A549 (cell line): ENCODE results near the gene EIF6. TPM values are rescaled to one million over a fixed set of nuclear protein-coding genes. Genes with fewer than 3 reads are reported as not detected.
"Not testable (repeated sequence)": the region's sequence is repeated elsewhere in the genome, so short reads cannot be mapped to it uniquely, and the experiment has no call there.

Source experiments
- ATAC-seq, 2 experiments: fragments of 200-7000 bp in 1 of 2; fragments of >200 bp in 1 of 2; cut with Nextera tagmentation in 1 of 2; cut with Tn5 transposase in 1 of 2; 3 replicates each; pipeline versions ENCODE4 v1.8.0 to v1.9.1; 2018 to 2020; ENCODE audit warnings: mild to moderate bottlenecking in 1 of 2, moderate library complexity in 1 of 2
- CTCF ChIA-PET: fragments of 300-600 bp; sonication (Branson Sonifier 250); formaldehyde crosslinking; extraction: SDS; loops from one replicate; lab custom pipeline; 2021; ENCODE audit warnings: antibody characterized with exemption, inconsistent platforms; lab: Yijun Ruan, JAX
- POLR2A ChIA-PET: fragments of 350-600 bp; formaldehyde crosslinking; extraction: SDS; loops from one replicate; lab custom pipeline; 2021; ENCODE audit warnings: antibody characterized with exemption, inconsistent platforms; lab: Yijun Ruan, JAX
- DNase-seq, 2 experiments: peaks; one replicate each; pipeline versions ENCODE4 v3.0.0 to v3.0.0-alpha.2; 2011 to 2016; ENCODE audit warnings: low read depth in 1 of 2, low spot score in 1 of 2
- FAIRE-seq: peaks from 2 replicates; lab custom pipeline; 2011; peaks lifted over from hg19 to GRCh38; lab: Jason Lieb, UNC
- H3K27ac ChIP-seq, 2 experiments: fragments of >200 bp; sonication (Bioruptor Twin); formaldehyde crosslinking; 3 replicates each; pipeline ENCODE4 v1.5.1; 2016 to 2017
- H3K4me1 ChIP-seq: fragments of >200 bp; sonication (Bioruptor Twin); formaldehyde crosslinking; 3 replicates; pipeline ENCODE4 v1.6.1; 2016
- H3K4me2 ChIP-seq: fragments of >200 bp; sonication (Bioruptor Twin); formaldehyde crosslinking; 3 replicates; pipeline ENCODE4 v1.6.1; 2016
- H3K4me3 ChIP-seq: fragments of >200 bp; sonication (Bioruptor Twin); formaldehyde crosslinking; 3 replicates; pipeline ENCODE4 v1.5.1; 2016
- H3K9me3 ChIP-seq: fragments of >200 bp; sonication (Bioruptor Twin); formaldehyde crosslinking; 3 replicates; pipeline ENCODE4 v1.6.1; 2016
- ATOH8 ChIP-seq: fragments of 250-450 bp; sonication (Bioruptor Pico); IDR thresholded peaks from 2 replicates; pipeline ENCODE4 v1.5.0; 2020; ENCODE audit warnings: low read depth, mild to moderate bottlenecking, moderate library complexity
- CEBPB ChIP-seq, 2 experiments: fragments of >200 bp in 1 of 2; sonication (Bioruptor Twin) in 1 of 2; formaldehyde crosslinking in 1 of 2; IDR thresholded peaks; 2 replicates each; pipeline ENCODE4 v1.6.1; 2012 to 2016
- EHF ChIP-seq: fragments of 250-450 bp; sonication (Bioruptor Pico); IDR thresholded peaks from 2 replicates; pipeline ENCODE4 v1.5.0; 2020; ENCODE audit warnings: mild to moderate bottlenecking
- EP300 ChIP-seq, 2 experiments: fragments of >200 bp; sonication (Bioruptor Twin); formaldehyde crosslinking; IDR thresholded peaks; 2 replicates in 1 of 2; 3 replicates in 1 of 2; pipeline ENCODE4 v1.6.1; 2016 to 2017
- FOSB ChIP-seq: fragments of 250-450 bp; sonication (Bioruptor Pico); IDR thresholded peaks from 2 replicates; pipeline ENCODE4 v1.5.0; 2020; ENCODE audit warnings: mild to moderate bottlenecking, moderate library complexity
- FOSL2 ChIP-seq, 2 experiments: fragments of 450-650 bp in 1 of 2; fragments of >200 bp in 1 of 2; sonication (Bioruptor Twin) in 1 of 2; formaldehyde crosslinking; IDR thresholded peaks; 2 replicates each; pipeline versions ENCODE4 v1.5.0 to v1.6.1; 2016 to 2020; ENCODE audit warnings: mild to moderate bottlenecking in 1 of 2, moderate library complexity in 1 of 2
- FOXS1 ChIP-seq: fragments of 250-450 bp; sonication (Bioruptor Pico); IDR thresholded peaks from 2 replicates; pipeline ENCODE4 v1.5.0; 2020; ENCODE audit warnings: mild to moderate bottlenecking, moderate library complexity
- GATA3 ChIP-seq: IDR thresholded peaks from 2 replicates; pipeline ENCODE4 v1.6.1; 2012; ENCODE audit warnings: borderline replicate concordance
- HEYL ChIP-seq: fragments of 250-450 bp; sonication (Bioruptor Pico); IDR thresholded peaks from 2 replicates; pipeline ENCODE4 v1.8.0; 2021; ENCODE audit warnings: mild to moderate bottlenecking, moderate library complexity
- HMGXB4 ChIP-seq: fragments of 250-450 bp; sonication (Bioruptor Pico); IDR thresholded peaks from 2 replicates; pipeline ENCODE4 v1.5.0; 2021; ENCODE audit warnings: mild to moderate bottlenecking, moderate library complexity, borderline replicate concordance
- HOXA7 ChIP-seq: fragments of 250-450 bp; sonication (Bioruptor Pico); IDR thresholded peaks from 2 replicates; pipeline ENCODE4 v1.5.0; 2020; ENCODE audit warnings: mild to moderate bottlenecking, moderate library complexity
- HOXB13 ChIP-seq: fragments of 250-450 bp; sonication (Bioruptor Pico); IDR thresholded peaks from 2 replicates; pipeline ENCODE4 v1.5.0; 2020; ENCODE audit warnings: low read depth, mild to moderate bottlenecking, moderate library complexity
- HOXB5 ChIP-seq: fragments of 250-450 bp; sonication (Bioruptor Pico); IDR thresholded peaks from 2 replicates; pipeline ENCODE4 v1.5.0; 2020; ENCODE audit warnings: mild to moderate bottlenecking, moderate library complexity
- JUN ChIP-seq, 2 experiments: fragments of >200 bp; sonication (Bioruptor Twin); formaldehyde crosslinking; IDR thresholded peaks; 2 replicates in 1 of 2; 3 replicates in 1 of 2; pipeline ENCODE4 v1.6.1; 2016 to 2017
- MAFK ChIP-seq: fragments of 450-650 bp; IDR thresholded peaks from 2 replicates; pipeline ENCODE4 v1.6.1; 2014; ENCODE audit not compliant: partially characterized antibody
- MAX ChIP-seq: IDR thresholded peaks from 2 replicates; pipeline ENCODE4 v1.6.1; 2012
- MAZ ChIP-seq: fragments of 150-350 bp; IDR thresholded peaks from 2 replicates; pipeline ENCODE4 v1.6.1; 2014; ENCODE audit warnings: antibody characterized with exemption, low read depth, low read length, borderline replicate concordance
- NFE2L2 ChIP-seq: fragments of 150-350 bp; conservative IDR thresholded peaks from 2 replicates; pipeline ENCODE4 v1.6.1; 2014; ENCODE audit warnings: low read length
- POLR2A ChIP-seq: IDR thresholded peaks from 2 replicates; pipeline ENCODE4 v1.6.1; 2012; ENCODE audit warnings: mild to moderate bottlenecking, low read length
- RAD21 ChIP-seq, 2 experiments: fragments of >200 bp in 1 of 2; sonication (Bioruptor Twin) in 1 of 2; formaldehyde crosslinking in 1 of 2; IDR thresholded peaks in 1 of 2; conservative IDR thresholded peaks in 1 of 2; 2 replicates in 1 of 2; 3 replicates in 1 of 2; pipeline ENCODE4 v1.6.1; 2012 to 2018; ENCODE audit warnings: inconsistent platforms in 1 of 2
- RARB ChIP-seq: fragments of 250-450 bp; sonication (Bioruptor Pico); IDR thresholded peaks from 2 replicates; pipeline ENCODE4 v1.8.0; 2021; ENCODE audit warnings: mild to moderate bottlenecking, moderate library complexity
- REST ChIP-seq: fragments of 200-600 bp; sonication (generic); IDR thresholded peaks from 2 replicates; pipeline ENCODE4 v1.6.1; 2016; ENCODE audit warnings: antibody characterized with exemption, mild to moderate bottlenecking, moderate library complexity
- TFCP2L1 ChIP-seq: fragments of 250-450 bp; sonication (Bioruptor Pico); IDR thresholded peaks from 2 replicates; pipeline ENCODE4 v1.5.0; 2021; ENCODE audit warnings: mild to moderate bottlenecking
- TP53 ChIP-seq: fragments of 250-450 bp; sonication (Bioruptor Pico); IDR thresholded peaks from 2 replicates; pipeline ENCODE4 v1.5.0; 2021; ENCODE audit warnings: mild to moderate bottlenecking, moderate library complexity
- ZC3H11A ChIP-seq: fragments of 450-650 bp; IDR thresholded peaks from 2 replicates; pipeline ENCODE4 v1.6.1; 2014; ENCODE audit warnings: antibody characterized with exemption, mild to moderate bottlenecking
- ZNF302 ChIP-seq: fragments of 250-450 bp; sonication (Bioruptor Pico); IDR thresholded peaks from 2 replicates; pipeline ENCODE4 v1.9.0; 2021; ENCODE audit warnings: inconsistent platforms, mild to moderate bottlenecking, moderate library complexity
- ZSCAN20 ChIP-seq: fragments of 250-450 bp; sonication (Bioruptor Pico); IDR thresholded peaks from 2 replicates; pipeline ENCODE4 v1.8.0; 2022; ENCODE audit warnings: mild to moderate bottlenecking, moderate library complexity
- WGBS: methylation state at CpG from one replicate; pipeline ENCODE4 v1.1.6; 2017; ENCODE audit errors: missing lambda C conversion rate; 5-methylcytosine and 5-hydroxymethylcytosine counted together
- polyA plus RNA-seq, 4 experiments: library from polyadenylated mRNA; depleted of rRNA in 3 of 4; stranded (reverse); fragments of >200 nt; fragmentation: RNase III in 1 of 4; extraction: RNeasy Plus Mini Kit Qiagen cat#74134 plus additional on column Dnase treatment in 1 of 4; gene quantifications; 2 replicates in 3 of 4; 3 replicates in 1 of 4; pipeline ENCODE4 v1.2.3, GENCODE V29; 2011 to 2017

Gene EIF6
- polyA plus RNA-seq, 2 of the 4 experiments (the other 2 are of a cell fraction) = 184 to 294 TPM

DNA sequence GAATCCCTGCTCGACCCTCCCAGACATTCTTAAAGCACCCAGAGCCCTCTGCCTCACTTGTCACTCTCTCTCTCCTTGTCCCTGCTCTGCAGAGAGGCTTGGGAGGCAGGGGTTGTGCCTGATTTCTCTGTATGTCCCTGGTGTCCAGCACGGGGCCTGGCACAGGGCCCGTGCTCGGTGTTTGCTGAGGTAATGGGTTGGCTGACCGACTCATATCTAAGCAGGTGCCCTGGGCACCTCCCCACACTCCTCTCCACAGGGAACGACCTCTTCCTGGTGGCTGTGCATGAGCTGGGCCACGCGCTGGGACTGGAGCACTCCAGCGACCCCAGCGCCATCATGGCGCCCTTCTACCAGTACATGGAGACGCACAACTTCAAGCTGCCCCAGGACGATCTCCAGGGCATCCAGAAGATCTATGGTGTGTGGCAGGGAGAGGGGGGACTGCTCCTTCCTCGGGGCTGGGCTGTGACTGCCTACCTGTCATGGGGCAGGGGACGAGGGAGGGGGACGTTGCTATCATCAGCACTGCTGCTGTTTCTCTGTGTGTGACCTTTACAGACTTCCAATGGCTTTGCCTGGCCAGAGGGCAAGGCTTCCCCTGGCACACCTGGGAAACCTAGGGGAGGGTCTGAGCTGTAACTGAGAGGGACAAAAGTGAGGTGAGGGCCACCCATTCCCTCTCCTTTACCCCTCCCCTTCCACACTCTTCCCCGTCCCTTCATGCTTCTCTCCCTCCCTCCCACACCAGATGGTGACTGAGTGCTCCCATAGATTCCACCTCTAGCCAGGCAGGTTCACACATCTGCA, 20.8 kb downstream of the EIF6 start (continued):
- TF ChIP-seq REST (no peak), MAFK (no peak), POLR2A (peak; percentile 49), MAX (peak; percentile 89), ZSCAN20 (CRISPR knock-in tag) (no peak), NFE2L2 (no peak), ZC3H11A (no peak), FOSB (no peak), FOSL2 (IDR thresholded peaks at IDR 0.05) (no peak), FOSL2 (CRISPR knock-in tag; IDR thresholded peaks at IDR 0.05) (0 out of 2 replicates have a peak, but pooled peaks have one; percentile 1)

GRCh38 chr20:35262731-35263531, 21.6 kb downstream of the EIF6 start:
- ChIA-PET POLR2A (interaction anchor here (0.6 to 2.9 kb wide), 17 partner anchors 9 to 404 kb away, joined by 3 to 17 read pairs (median 5); partner anchors contain the start of genes EDEM2, EIF6 and MMP24OS), CTCF (interaction anchor here (0.6 to 15.8 kb wide), 20 partner anchors 8 to 427 kb away, joined by 3 to 333 read pairs (median 4); partner anchors contain the start of genes EDEM2, MMP24, MMP24OS and TRPC4AP)
- peak overlapping the region; percentile 97 to 100 for H3K27ac ChIP-seq
- FAIRE-seq (peak; percentile 99), ATAC-seq (peak; percentile 91 to 92), DNase-seq (peak; percentile 86 to 97)
- 0% methylated on average over 5 of the region's 8 CpGs for WGBS
- H3K4me3 ChIP-seq = peak overlapping the region; percentile 55
- H3K4me1 ChIP-seq = peaks cover 86% of the 10 kb centered on the region
- H3K9me3 ChIP-seq = not testable (repeated sequence)
- peak overlapping the region; percentile 98 for H3K4me2 ChIP-seq
- peak; percentile 20; the same call in 1 of the 2 replicates for TF ChIP-seq FOSL2 (IDR thresholded peaks at IDR 0.05)
- peak; percentile 61 for TF ChIP-seq FOSL2 (CRISPR knock-in tag; IDR thresholded peaks at IDR 0.05)
- peak; percentile 89 for TF ChIP-seq HEYL (CRISPR knock-in tag)
- peak; percentile 69; the same call in 1 of the 2 replicates for TF ChIP-seq RARB (CRISPR knock-in tag)
- peak; percentile 49 to 85 for TF ChIP-seq JUN (IDR thresholded peaks at IDR 0.05)
- peak; percentile 99 for TF ChIP-seq HOXB13
- peak; percentile 88; the same call in 1 of the 2 replicates for TF ChIP-seq ZSCAN20 (CRISPR knock-in tag)
- peak in 1 of 2 experiments; percentile 16; a peak in 3 of 5 replicates for TF ChIP-seq RAD21 (conservative IDR thresholded peaks at IDR 0.05 in 1 of 2, IDR thresholded peaks at IDR 0.05 in 1 of 2)
- TF ChIP-seq ATOH8 = peak; percentile 96
- TF ChIP-seq EP300 (IDR thresholded peaks at IDR 0.05) = peak; percentile 74 to 92
- 0 out of 2 replicates have a peak, but pooled peaks have one; percentile 15 for TF ChIP-seq MAZ
- TF ChIP-seq ZNF302 (CRISPR knock-in tag) = peak; percentile 97
- peak; percentile 72; the same call in 1 of the 2 replicates for TF ChIP-seq HMGXB4 (CRISPR knock-in tag)
- TF ChIP-seq GATA3 = peak; percentile 97
- peak in 1 of 2 experiments; percentile 80; a peak in 3 of 4 replicates for TF ChIP-seq CEBPB (IDR thresholded peaks at IDR 0.05)
- TF ChIP-seq FOXS1 = peak; percentile 97
- peak; percentile 74; the same call in 1 of the 2 replicates for TF ChIP-seq MAX
- peak; percentile 99 for TF ChIP-seq HOXB5 (CRISPR knock-in tag)
- peak; percentile 90 for TF ChIP-seq TP53 (CRISPR knock-in tag)
- peak; percentile 83 for TF ChIP-seq HOXA7 (CRISPR knock-in tag)
- TF ChIP-seq EHF (CRISPR knock-in tag) = peak; percentile 98
- peak; percentile 78; the same call in 1 of the 2 replicates for TF ChIP-seq TFCP2L1
- peak; percentile 92 for TF ChIP-seq FOSB
